Activated naive CD8-positive, alpha-beta T cell treated with anti-CD3 and anti-CD28 coated beads, Interleukin-2, amount 10 ng/mL, durations not matched to agents 7 days and 5 days (primary cell): ENCODE measurements around the gene SENP8. TPM values are rescaled to one million over a fixed set of nuclear protein-coding genes. Genes with fewer than 3 reads are reported as not detected.
"Not testable (repeated sequence)": the region's sequence is repeated elsewhere in the genome, so short reads cannot be mapped to it uniquely, and the experiment has no call there.

ENCODE experiments used
- ATAC-seq: fragments of 150-1000 bp; cut with Tn5 transposase; one replicate; pipeline ENCODE4 v1.10.0; 2021; ENCODE audit warnings: low read depth, moderate library complexity
- POLR2A ChIA-PET: fragments of 350-600 bp; sonication (Branson Sonifier 250); formaldehyde crosslinking; loops from one replicate; lab custom pipeline; 2021; ENCODE audit warnings: antibody characterized with exemption; lab: Charles Lee
- DNase-seq: peaks from one replicate; pipeline ENCODE4 v3.0.0; 2021
- H3K27ac Mint-ChIP-seq: one replicate; pipeline ENCODE4 v1.8.0; 2022; ENCODE audit warnings: mild to moderate bottlenecking, mixed read lengths
- H3K27me3 Mint-ChIP-seq: one replicate; pipeline ENCODE4 v1.8.0; 2022; ENCODE audit warnings: mild to moderate bottlenecking, moderate library complexity, mixed read lengths
- H3K36me3 Mint-ChIP-seq: one replicate; pipeline ENCODE4 v1.8.0; 2021; ENCODE audit warnings: mild to moderate bottlenecking, mixed read lengths
- H3K4me1 Mint-ChIP-seq: one replicate; pipeline ENCODE4 v1.8.0; 2021; ENCODE audit warnings: mixed read lengths
- H3K4me3 Mint-ChIP-seq: one replicate; pipeline ENCODE4 v1.8.0; 2022; ENCODE audit warnings: mild to moderate bottlenecking, moderate library complexity, mixed read lengths
- H3K9me3 Mint-ChIP-seq: one replicate; pipeline ENCODE4 v1.8.0; 2021; ENCODE audit warnings: mixed read lengths
- total RNA-seq, 2 experiments: library from RNA; stranded (reverse); gene quantifications; one replicate each; pipeline ENCODE4 v1.2.3, GENCODE V29; 2021

Gene SENP8
- total RNA-seq, 2 experiments from 2014 or later, result 1.2 to 1.3 TPM

GRCh38 chr15:72096796-72097195, 21.4 kb upstream of the SENP8 start:
- no peaks in the 10 kb centered on the region for H3K4me1 Mint-ChIP-seq
- POLR2A ChIA-PET, result no interaction called here
- no peak overlapping the region for H3K4me3 Mint-ChIP-seq
- ATAC-seq, result no peak
- no peak for DNase-seq
- H3K27ac Mint-ChIP-seq, result no peak overlapping the region
- no peaks in the 10 kb centered on the region for H3K9me3 Mint-ChIP-seq
- no peaks in the 10 kb centered on the region for H3K27me3 Mint-ChIP-seq
- H3K36me3 Mint-ChIP-seq, result peaks cover 9% of the 10 kb centered on the region

- H3K27ac Mint-ChIP-seq, result no peak overlapping the region
- no peaks in the 10 kb centered on the region for H3K4me1 Mint-ChIP-seq
- H3K4me3 Mint-ChIP-seq, result no peak overlapping the region
- H3K27me3 Mint-ChIP-seq, result no peaks in the 10 kb centered on the region
- H3K36me3 Mint-ChIP-seq, result peaks cover 8% of the 10 kb centered on the region
- ATAC-seq (no peak), DNase-seq (no peak)
- no peaks in the 10 kb centered on the region for H3K9me3 Mint-ChIP-seq
- POLR2A ChIA-PET, result no interaction called here
Observed at GRCh38 chr15:72098040-72098439, 20.2 kb upstream of the SENP8 start.

GRCh38 chr15:72099155-72099554, 19.0 kb upstream of the SENP8 start:
- no peaks in the 10 kb centered on the region for H3K9me3 Mint-ChIP-seq
- POLR2A ChIA-PET, result no interaction called here
- H3K27ac Mint-ChIP-seq, result no peak overlapping the region
- no peaks in the 10 kb centered on the region for H3K4me1 Mint-ChIP-seq
- no peak for ATAC-seq
- DNase-seq, result no peak
- H3K36me3 Mint-ChIP-seq, result peaks cover 8% of the 10 kb centered on the region
- H3K27me3 Mint-ChIP-seq, result no peaks in the 10 kb centered on the region
- H3K4me3 Mint-ChIP-seq, result no peak overlapping the region

GRCh38 chr15:72100551-72100950, 17.7 kb upstream of the SENP8 start:
- DNase-seq, POLR2A ChIA-PET, H3K9me3 Mint-ChIP-seq, H3K27ac Mint-ChIP-seq, H3K4me1 Mint-ChIP-seq, H3K4me3 Mint-ChIP-seq, H3K36me3 Mint-ChIP-seq, H3K27me3 Mint-ChIP-seq, ATAC-seq: not testable (repeated sequence)

GRCh38 chr15:72105111-72105510, 13.1 kb upstream of the SENP8 start:
- ATAC-seq (no peak), DNase-seq (no peak)
- Mint-ChIP-seq H3K9me3 (no peaks in the 10 kb centered on the region), H3K36me3 (no peaks in the 10 kb centered on the region), H3K27ac (no peak overlapping the region), H3K27me3 (no peaks in the 10 kb centered on the region), H3K4me1 (peaks cover 3% of the 10 kb centered on the region), H3K4me3 (no peak overlapping the region)
- POLR2A ChIA-PET, result no interaction called here

- peaks cover 3% of the 10 kb centered on the region for H3K4me1 Mint-ChIP-seq
- no peak overlapping the region for H3K4me3 Mint-ChIP-seq
- DNase-seq (no peak), ATAC-seq (no peak)
- H3K9me3 Mint-ChIP-seq, result no peaks in the 10 kb centered on the region
- H3K27me3 Mint-ChIP-seq, result no peaks in the 10 kb centered on the region
- POLR2A ChIA-PET, result no interaction called here
- no peak overlapping the region for H3K27ac Mint-ChIP-seq
- no peaks in the 10 kb centered on the region for H3K36me3 Mint-ChIP-seq
Observed at GRCh38 chr15:72106068-72106467, 12.1 kb upstream of the SENP8 start.

- Mint-ChIP-seq H3K4me1 (peaks cover 11% of the 10 kb centered on the region), H3K27ac (no peak overlapping the region), H3K27me3 (peaks cover 4% of the 10 kb centered on the region), H3K36me3 (no peaks in the 10 kb centered on the region), H3K9me3 (no peaks in the 10 kb centered on the region), H3K4me3 (no peak overlapping the region)
- no peak for DNase-seq
- POLR2A ChIA-PET, result interaction anchor here (0.7 kb wide), 1 partner anchor 708 kb away, joined by 6 read pairs; no protein-coding TSS in a partner anchor
- no peak for ATAC-seq
Observed at GRCh38 chr15:72110355-72110754, 7.8 kb upstream of the SENP8 start.

- Mint-ChIP-seq H3K4me1 (peaks cover 22% of the 10 kb centered on the region), H3K27me3 (peaks cover 4% of the 10 kb centered on the region), H3K27ac (no peak overlapping the region), H3K36me3 (no peaks in the 10 kb centered on the region), H3K9me3 (no peaks in the 10 kb centered on the region), H3K4me3 (no peak overlapping the region)
- DNase-seq, result no peak
- no peak for ATAC-seq
- POLR2A ChIA-PET, result no interaction called here
Observed at GRCh38 chr15:72112116-72112515, 6.1 kb upstream of the SENP8 start.

- no peaks in the 10 kb centered on the region for H3K36me3 Mint-ChIP-seq
- ATAC-seq, result no peak
- no peak overlapping the region for H3K27ac Mint-ChIP-seq
- POLR2A ChIA-PET, result interaction anchor here (0.7 kb wide), 1 partner anchor 933 kb away, joined by 3 read pairs; no protein-coding TSS in a partner anchor
- DNase-seq, result no peak
- peaks cover 4% of the 10 kb centered on the region for H3K27me3 Mint-ChIP-seq
- peaks cover 22% of the 10 kb centered on the region for H3K4me1 Mint-ChIP-seq
- H3K4me3 Mint-ChIP-seq, result no peak overlapping the region
- no peaks in the 10 kb centered on the region for H3K9me3 Mint-ChIP-seq
Observed at GRCh38 chr15:72112805-72113204, 5.4 kb upstream of the SENP8 start.

GRCh38 chr15:72113347-72114031, 4.7 kb upstream of the SENP8 start:
- no peak overlapping the region for H3K27ac Mint-ChIP-seq
- POLR2A ChIA-PET, result interaction anchor here (0.7 kb wide), 1 partner anchor 932 kb away, joined by 3 read pairs; no protein-coding TSS in a partner anchor

GRCh38 chr15:72116731-72117485, 1.3 kb upstream of the SENP8 start:
- Mint-ChIP-seq H3K36me3 (no peaks in the 10 kb centered on the region), H3K4me3 (peak overlapping the region; percentile 88), H3K9me3 (no peaks in the 10 kb centered on the region), H3K4me1 (peaks cover 27% of the 10 kb centered on the region), H3K27me3 (peaks cover 4% of the 10 kb centered on the region), H3K27ac (peak overlapping the region; percentile 90)
- POLR2A ChIA-PET, result interaction anchor here (0.5 to 1.5 kb wide), 2 partner anchors 10 to 1834 kb away, joined by 3 read pairs; no protein-coding TSS in a partner anchor
- no peak for DNase-seq
- ATAC-seq, result no peak

More at GRCh38 chr15:72113347-72114031, 4.7 kb upstream of the SENP8 start:
- Mint-ChIP-seq H3K4me1 (peaks cover 19% of the 10 kb centered on the region), H3K36me3 (no peaks in the 10 kb centered on the region), H3K9me3 (no peaks in the 10 kb centered on the region), H3K27me3 (peaks cover 4% of the 10 kb centered on the region), H3K4me3 (no peak overlapping the region)
- ATAC-seq, result no peak
- no peak for DNase-seq

- no peaks in the 10 kb centered on the region for H3K9me3 Mint-ChIP-seq
- POLR2A ChIA-PET, result interaction anchor here (1.0 to 1.5 kb wide), 3 partner anchors 10 to 109 kb away, joined by 3 to 4 read pairs (median 4); no protein-coding TSS in a partner anchor
- DNase-seq (peak; percentile 80), ATAC-seq (peak; percentile 68)
- peaks cover 4% of the 10 kb centered on the region for H3K27me3 Mint-ChIP-seq
- H3K36me3 Mint-ChIP-seq, result no peaks in the 10 kb centered on the region
- H3K4me1 Mint-ChIP-seq, result peaks cover 27% of the 10 kb centered on the region
- peak overlapping the region; percentile 88 for H3K4me3 Mint-ChIP-seq
- peak overlapping the region; percentile 90 for H3K27ac Mint-ChIP-seq
Observed at GRCh38 chr15:72117486-72118016, 652 bp upstream of the SENP8 start.

- POLR2A ChIA-PET, result no interaction called here
- ATAC-seq (no peak), DNase-seq (no peak)
- Mint-ChIP-seq H3K4me1 (peaks cover 3% of the 10 kb centered on the region), H3K4me3 (no peak overlapping the region), H3K36me3 (no peaks in the 10 kb centered on the region), H3K9me3 (no peaks in the 10 kb centered on the region), H3K27ac (no peak overlapping the region), H3K27me3 (peaks cover 2% of the 10 kb centered on the region)
Observed at GRCh38 chr15:72124218-72124617, 6.0 kb downstream of the SENP8 start.
